SHP77 treated with DMSO at 0.1 percent for 48 hours (cell line): ENCODE data around the gene PPP6R3.
A peak's percentile ranks its signal among the peaks of the same experiment; 100 is the strongest.
"Not testable (repeated sequence)": the region's sequence is repeated elsewhere in the genome, so short reads cannot be mapped to it uniquely, and the experiment has no call there.

Experiments used
- DNase-seq: peaks from one replicate; lab custom pipeline; 2025; lab: John Stamatoyannopoulos, UW

The PPP6R3 gene

GRCh38 chr11:68460741-68461574 is at the start of gene PPP6R3:
Gene PPP6R3, plus strand, starts transcription at chr11:68460752. Its CDS starts 76,913 bp downstream, at chr11:68537665.
- no peak for DNase-seq

- peak; percentile 53 for DNase-seq
Observed at GRCh38 chr11:68411501-68411991, 49.0 kb upstream of the PPP6R3 start.

- no peak for DNase-seq
Observed at GRCh38 chr11:68412593-68413475, 47.7 kb upstream of the PPP6R3 start.

- DNase-seq = no peak
Observed at GRCh38 chr11:68413591-68413999, 47.0 kb upstream of the PPP6R3 start.

- DNase-seq = no peak
Observed at GRCh38 chr11:68414496-68415221, 45.9 kb upstream of the PPP6R3 start.

- no peak for DNase-seq
Observed at GRCh38 chr11:68416070-68416578, 44.4 kb upstream of the PPP6R3 start.

- DNase-seq = no peak
Observed at GRCh38 chr11:68418648-68419047, 41.9 kb upstream of the PPP6R3 start.

GRCh38 chr11:68420171-68420570 is 40.4 kb upstream of the PPP6R3 start:
- DNase-seq = no peak

- DNase-seq = no peak
Observed at GRCh38 chr11:68423481-68423880, 37.1 kb upstream of the PPP6R3 start.

- DNase-seq = no peak
Observed at GRCh38 chr11:68424101-68424632, 36.4 kb upstream of the PPP6R3 start.

GRCh38 chr11:68424981-68425865 is 35.3 kb upstream of the PPP6R3 start:
- DNase-seq = no peak

GRCh38 chr11:68425866-68426380 is 34.6 kb upstream of the PPP6R3 start:
- no peak for DNase-seq

- DNase-seq = no peak
Observed at GRCh38 chr11:68429661-68430060, 30.9 kb upstream of the PPP6R3 start.

GRCh38 chr11:68430384-68430783 is 30.2 kb upstream of the PPP6R3 start:
- DNase-seq = no peak

- no peak for DNase-seq
Observed at GRCh38 chr11:68430801-68431200, 29.8 kb upstream of the PPP6R3 start.

- DNase-seq = no peak
Observed at GRCh38 chr11:68431984-68432645, 28.4 kb upstream of the PPP6R3 start.

- DNase-seq = no peak
Observed at GRCh38 chr11:68432874-68433273, 27.7 kb upstream of the PPP6R3 start.

- DNase-seq = no peak
Observed at GRCh38 chr11:68433541-68433940, 27.0 kb upstream of the PPP6R3 start.

- not testable (repeated sequence) for DNase-seq
Observed at GRCh38 chr11:68434159-68434558, 26.4 kb upstream of the PPP6R3 start.
